Measurements from ENCODE around the gene CALCA.

- TF ChIP-seq POLR2A (IDR thresholded peaks at IDR 0.05) (no peak), CTCF (IDR thresholded peaks at IDR 0.05) (peak; percentile 28 to 53 (median 43))
Measured at GRCh38 chr11:14969901-14970323, 2.2 kb downstream of the CALCA start.
